H1 (cell line): ENCODE measurements around the gene ACVR2B. TPM values are rescaled to one million over a fixed set of nuclear protein-coding genes. Genes with fewer than 3 reads are reported as not detected.

Experiments used
- CREB1 ChIP-seq: IDR thresholded peaks from 2 replicates; pipeline ENCODE4 v1.6.1; 2012; ENCODE audit warnings: inconsistent platforms
- POLR2AphosphoS5 ChIP-seq: IDR thresholded peaks from 2 replicates; pipeline ENCODE4 v1.6.1; 2011; ENCODE audit warnings: low read depth, low read length
- POU5F1 ChIP-seq: IDR thresholded peaks from 2 replicates; pipeline ENCODE4 v1.6.1; 2011; ENCODE audit warnings: low read depth, mild to moderate bottlenecking, low read length, moderate library complexity
- SP2 ChIP-seq: IDR thresholded peaks from 2 replicates; pipeline ENCODE4 v1.6.1; 2012; ENCODE audit warnings: mild to moderate bottlenecking, low read length, inconsistent platforms
- SUZ12 ChIP-seq: fragments of 200-600 bp; sonication (generic); IDR thresholded peaks from 2 replicates; pipeline ENCODE4 v1.6.1; 2012; ENCODE audit warnings: mild to moderate bottlenecking, inconsistent platforms, low read length, moderate library complexity, mixed read lengths
- TBP ChIP-seq: IDR thresholded peaks from 2 replicates; pipeline ENCODE4 v1.6.1; 2011; ENCODE audit warnings: low read depth, low read length, improper control_type of control experiment
- polyA plus RNA-seq, 7 experiments: library from polyadenylated mRNA; depleted of rRNA in 3 of 7; stranded (reverse) in 5 of 7; unstranded in 2 of 7; fragments of >200 nt in 5 of 7; fragments of 200-250 nt in 2 of 7; gene quantifications; 1 replicate in 5 of 7; 2 replicates in 1 of 7; 4 replicates in 1 of 7; pipeline versions ENCODE4 v1.2.1 to v1.2.3, GENCODE V29; 2011 to 2013; ENCODE audit warnings: missing spikeins in 2 of 7, mixed read lengths in 2 of 7
- total RNA-seq: library from RNA; stranded (reverse); fragmentation: NEBNext Ultra II Directional; extraction: Animal tissue kit (Norgen Biotek cat#: 25700); gene quantifications from 2 replicates; pipeline ENCODE4 v1.2.1, GENCODE V29; 2021

Gene ACVR2B
- total and polyA plus RNA-seq, 2 of the 8 experiments (the other 6 are each of a cell fraction or from before 2014, with no cell fraction given) = 24.7 to 109 TPM

GRCh38 chr3:38465588-38466154 is 12.0 kb downstream of the ACVR2B start (continued):
- TF ChIP-seq POU5F1 (no peak), SUZ12 (no peak), CREB1 (no peak), SP2 (no peak), TBP (no peak), POLR2AphosphoS5 (no peak)
- TF ChIP-seq, all 59 proteins: peak for 0
